Right lobe of liver (tissue), 4 donors: ENCODE results near the gene EPHB1.

Source experiments
- POLR2A ChIP-seq: fragments of 450-650 bp; IDR thresholded peaks from one replicate; pipeline ENCODE4 v1.6.1; 2017; ENCODE audit warnings: antibody characterized with exemption, mild to moderate bottlenecking
- TF ChIP-seq, protein P1 (sequence below), 4 donors: fragments of 200-600 bp in 3 of 4; fragments of 450-650 bp in 1 of 4; IDR thresholded peaks; one replicate each; pipeline versions ENCODE4 v1.5.1 to v1.8.0; 2016 to 2022; ENCODE audit warnings: antibody characterized with exemption in 4 of 4, mild to moderate bottlenecking in 2 of 4
- donor health status: DM: no; HTN: no; CAD: no.
- donor health status: DM: no; HTN: no; CAD: no.
- donor health status: DM: no; HTN: yes; CAD: no.

- TF ChIP-seq, protein P1, sequence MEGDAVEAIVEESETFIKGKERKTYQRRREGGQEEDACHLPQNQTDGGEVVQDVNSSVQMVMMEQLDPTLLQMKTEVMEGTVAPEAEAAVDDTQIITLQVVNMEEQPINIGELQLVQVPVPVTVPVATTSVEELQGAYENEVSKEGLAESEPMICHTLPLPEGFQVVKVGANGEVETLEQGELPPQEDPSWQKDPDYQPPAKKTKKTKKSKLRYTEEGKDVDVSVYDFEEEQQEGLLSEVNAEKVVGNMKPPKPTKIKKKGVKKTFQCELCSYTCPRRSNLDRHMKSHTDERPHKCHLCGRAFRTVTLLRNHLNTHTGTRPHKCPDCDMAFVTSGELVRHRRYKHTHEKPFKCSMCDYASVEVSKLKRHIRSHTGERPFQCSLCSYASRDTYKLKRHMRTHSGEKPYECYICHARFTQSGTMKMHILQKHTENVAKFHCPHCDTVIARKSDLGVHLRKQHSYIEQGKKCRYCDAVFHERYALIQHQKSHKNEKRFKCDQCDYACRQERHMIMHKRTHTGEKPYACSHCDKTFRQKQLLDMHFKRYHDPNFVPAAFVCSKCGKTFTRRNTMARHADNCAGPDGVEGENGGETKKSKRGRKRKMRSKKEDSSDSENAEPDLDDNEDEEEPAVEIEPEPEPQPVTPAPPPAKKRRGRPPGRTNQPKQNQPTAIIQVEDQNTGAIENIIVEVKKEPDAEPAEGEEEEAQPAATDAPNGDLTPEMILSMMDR (IDR thresholded peaks at IDR 0.05): no peak
- no peak for TF ChIP-seq POLR2A
Measured at GRCh38 chr3:134803652-134804051, 8.6 kb downstream of the EPHB1 start.
